ENCODE data around the gene MTUS2.

The MTUS2 gene

DNA sequence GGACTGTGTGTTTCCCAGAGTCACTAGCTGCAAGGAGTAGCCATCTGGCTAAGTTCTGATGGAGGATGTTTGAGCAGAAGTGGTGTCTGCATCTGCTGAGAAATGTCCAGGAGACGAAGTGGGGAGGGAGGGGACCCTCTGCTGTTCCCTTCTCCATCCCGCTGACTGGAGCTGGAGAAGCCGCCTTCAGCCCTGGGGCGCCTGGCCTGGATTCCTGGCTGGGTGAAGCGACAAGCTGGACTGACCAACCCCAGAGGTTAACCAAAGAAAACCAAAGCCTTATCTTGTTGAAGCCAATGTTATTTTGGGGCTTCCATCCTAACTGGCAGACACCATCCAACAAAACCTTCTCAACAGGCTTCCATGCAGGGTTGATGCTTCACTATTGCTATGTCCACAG is 707.8 kb downstream of the MTUS2 start:
- no peaks in the 10 kb centered on the region for H3K27me3 ChIP-seq (ENCODE audit: insufficient read depth, low read length, poor library complexity)
- peaks cover 36% of the 10 kb centered on the region for H3K79me2 ChIP-seq (ENCODE audit: insufficient read depth, low read length)
- H4K20me1 ChIP-seq (ENCODE audit: insufficient read depth, low read length) = peaks cover 70% of the 10 kb centered on the region
- H3K4me1 ChIP-seq (ENCODE audit: insufficient read depth, low read length) = no peaks in the 10 kb centered on the region
- H3K27ac ChIP-seq (ENCODE audit: low read length) = no peak overlapping the region
- no peak overlapping the region for H3K4me3 ChIP-seq (ENCODE audit: low read depth in 1 of 2, low read length in 2 of 2)
- H3K36me3 ChIP-seq (ENCODE audit: insufficient read depth, low read length) = peaks cover 99% of the 10 kb centered on the region
- ATAC-seq (ENCODE audit: insufficient read depth, low read depth) (no peak), DNase-seq (no peak)
- H2AFZ ChIP-seq (ENCODE audit: low read depth, low read length) = no peak overlapping the region
- H3K9me3 ChIP-seq (ENCODE audit: insufficient read depth, low read length, severe bottlenecking) = no peaks in the 10 kb centered on the region
- no peak for TF ChIP-seq EZH2 (IDR thresholded peaks at IDR 0.05; ENCODE audit: borderline replicate concordance, low read depth, low read length, severe bottlenecking)
- TF ChIP-seq, protein P1, sequence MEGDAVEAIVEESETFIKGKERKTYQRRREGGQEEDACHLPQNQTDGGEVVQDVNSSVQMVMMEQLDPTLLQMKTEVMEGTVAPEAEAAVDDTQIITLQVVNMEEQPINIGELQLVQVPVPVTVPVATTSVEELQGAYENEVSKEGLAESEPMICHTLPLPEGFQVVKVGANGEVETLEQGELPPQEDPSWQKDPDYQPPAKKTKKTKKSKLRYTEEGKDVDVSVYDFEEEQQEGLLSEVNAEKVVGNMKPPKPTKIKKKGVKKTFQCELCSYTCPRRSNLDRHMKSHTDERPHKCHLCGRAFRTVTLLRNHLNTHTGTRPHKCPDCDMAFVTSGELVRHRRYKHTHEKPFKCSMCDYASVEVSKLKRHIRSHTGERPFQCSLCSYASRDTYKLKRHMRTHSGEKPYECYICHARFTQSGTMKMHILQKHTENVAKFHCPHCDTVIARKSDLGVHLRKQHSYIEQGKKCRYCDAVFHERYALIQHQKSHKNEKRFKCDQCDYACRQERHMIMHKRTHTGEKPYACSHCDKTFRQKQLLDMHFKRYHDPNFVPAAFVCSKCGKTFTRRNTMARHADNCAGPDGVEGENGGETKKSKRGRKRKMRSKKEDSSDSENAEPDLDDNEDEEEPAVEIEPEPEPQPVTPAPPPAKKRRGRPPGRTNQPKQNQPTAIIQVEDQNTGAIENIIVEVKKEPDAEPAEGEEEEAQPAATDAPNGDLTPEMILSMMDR (IDR thresholded peaks at IDR 0.05; ENCODE audit: borderline replicate concordance, extremely low read depth, low read length, poor library complexity, severe bottlenecking) = no peak
- no peak overlapping the region for H3K4me2 ChIP-seq (ENCODE audit: insufficient read depth, low read length)
- no peak overlapping the region for H3K9ac ChIP-seq (ENCODE audit: low read depth, low read length)

DNA sequence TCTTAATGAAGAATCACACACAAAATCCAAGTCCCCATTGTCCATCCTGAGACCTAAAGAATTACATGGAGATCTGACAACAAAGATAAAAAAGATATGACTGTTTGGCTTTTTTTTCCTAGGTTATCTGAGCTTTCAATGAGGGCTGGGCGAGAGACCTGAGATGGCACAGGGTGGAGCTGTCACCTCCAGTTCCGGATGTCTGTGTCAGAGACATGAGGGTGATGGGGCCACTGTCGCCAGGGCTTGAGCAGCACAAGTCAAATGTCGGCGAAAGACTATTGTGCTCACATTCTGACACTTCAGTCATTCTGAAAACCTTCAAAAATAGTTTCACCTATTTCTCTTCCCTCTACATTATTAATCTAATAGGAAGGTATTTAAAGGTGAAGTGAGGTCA is 709.6 kb downstream of the MTUS2 start:
- peaks cover 47% of the 10 kb centered on the region for H3K79me2 ChIP-seq (ENCODE audit: insufficient read depth, low read length)
- no peak for ATAC-seq (ENCODE audit: insufficient read depth, low read depth)

DNA sequence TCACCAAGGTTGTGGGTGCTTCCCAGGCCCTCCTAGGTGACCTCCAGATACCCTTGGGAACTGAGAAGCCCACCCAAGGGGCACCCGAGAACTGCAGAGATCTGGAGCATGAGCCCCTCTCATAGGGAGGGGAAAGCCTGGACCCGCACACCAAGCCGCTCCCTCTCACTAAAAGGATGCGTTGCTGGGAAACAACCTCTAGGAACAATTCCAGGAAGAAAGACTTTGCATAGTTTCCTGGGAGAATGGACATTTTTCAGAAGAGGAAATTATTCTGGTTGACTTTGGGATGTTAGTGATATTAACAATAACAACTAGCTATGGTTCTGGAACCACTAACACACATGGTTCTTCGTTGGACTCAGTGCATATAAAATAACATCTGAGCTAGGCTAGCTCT is 710.8 kb downstream of the MTUS2 start:
- no peaks in the 10 kb centered on the region for H3K4me1 ChIP-seq (ENCODE audit: insufficient read depth, low read length)
- ATAC-seq (ENCODE audit: insufficient read depth, low read depth) (no peak), DNase-seq (no peak)
- H3K4me3 ChIP-seq (ENCODE audit: low read depth in 1 of 2, low read length in 2 of 2) = no peak overlapping the region
- H2AFZ ChIP-seq (ENCODE audit: low read depth, low read length) = no peak overlapping the region
- H4K20me1 ChIP-seq (ENCODE audit: insufficient read depth, low read length) = peaks cover 67% of the 10 kb centered on the region
- peaks cover 99% of the 10 kb centered on the region for H3K36me3 ChIP-seq (ENCODE audit: insufficient read depth, low read length)
- no peak overlapping the region for H3K27ac ChIP-seq (ENCODE audit: low read length)
- H3K4me2 ChIP-seq (ENCODE audit: insufficient read depth, low read length) = no peak overlapping the region
- H3K79me2 ChIP-seq (ENCODE audit: insufficient read depth, low read length) = peaks cover 50% of the 10 kb centered on the region
- no peak overlapping the region for H3K9ac ChIP-seq (ENCODE audit: low read depth, low read length)
- no peaks in the 10 kb centered on the region for H3K9me3 ChIP-seq (ENCODE audit: insufficient read depth, low read length, severe bottlenecking)
- TF ChIP-seq, protein P1 (IDR thresholded peaks at IDR 0.05; ENCODE audit: borderline replicate concordance, extremely low read depth, low read length, poor library complexity, severe bottlenecking) = no peak
- TF ChIP-seq EZH2 (IDR thresholded peaks at IDR 0.05; ENCODE audit: borderline replicate concordance, low read depth, low read length, severe bottlenecking) = no peak
- no peaks in the 10 kb centered on the region for H3K27me3 ChIP-seq (ENCODE audit: insufficient read depth, low read length, poor library complexity)

More for the DNA sequence above, 709.6 kb downstream of the MTUS2 start:
- no peak for DNase-seq
- H3K9ac ChIP-seq (ENCODE audit: low read depth, low read length) = no peak overlapping the region
- H4K20me1 ChIP-seq (ENCODE audit: insufficient read depth, low read length) = peaks cover 69% of the 10 kb centered on the region
- H3K9me3 ChIP-seq (ENCODE audit: insufficient read depth, low read length, severe bottlenecking) = no peaks in the 10 kb centered on the region
- no peak overlapping the region for H3K4me2 ChIP-seq (ENCODE audit: insufficient read depth, low read length)
- no peak overlapping the region for H3K27ac ChIP-seq (ENCODE audit: low read length)
- TF ChIP-seq, protein P1 (IDR thresholded peaks at IDR 0.05; ENCODE audit: borderline replicate concordance, extremely low read depth, low read length, poor library complexity, severe bottlenecking) = no peak
- no peak for TF ChIP-seq EZH2 (IDR thresholded peaks at IDR 0.05; ENCODE audit: borderline replicate concordance, low read depth, low read length, severe bottlenecking)
- no peaks in the 10 kb centered on the region for H3K4me1 ChIP-seq (ENCODE audit: insufficient read depth, low read length)
- no peak overlapping the region for H2AFZ ChIP-seq (ENCODE audit: low read depth, low read length)
- no peaks in the 10 kb centered on the region for H3K27me3 ChIP-seq (ENCODE audit: insufficient read depth, low read length, poor library complexity)
- peaks cover 99% of the 10 kb centered on the region for H3K36me3 ChIP-seq (ENCODE audit: insufficient read depth, low read length)
- no peak overlapping the region for H3K4me3 ChIP-seq (ENCODE audit: low read depth in 1 of 2, low read length in 2 of 2)

DNA sequence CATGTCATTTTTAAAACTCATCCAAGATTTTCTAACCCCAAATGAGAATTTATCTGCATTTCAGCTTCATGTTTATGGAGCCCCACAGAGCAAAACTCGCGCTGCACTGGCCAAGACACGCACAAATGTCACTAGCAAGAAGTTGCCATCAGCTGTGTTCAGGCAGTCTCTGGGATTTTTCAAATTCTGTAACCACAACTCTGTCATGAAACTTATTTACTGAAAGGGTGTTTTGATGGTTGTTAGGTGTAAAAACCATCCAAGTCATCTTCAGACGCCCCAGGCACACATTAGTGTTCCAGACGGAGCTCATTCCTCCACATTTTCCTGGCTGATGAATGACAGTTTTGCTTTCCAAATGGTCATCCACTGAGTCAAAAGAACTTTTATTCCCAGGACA is 712.0 kb downstream of the MTUS2 start:
- Histone ChIP-seq H3K9me3 (ENCODE audit: insufficient read depth, low read length, severe bottlenecking) (no peaks in the 10 kb centered on the region), H3K4me2 (ENCODE audit: insufficient read depth, low read length) (no peak overlapping the region), H4K20me1 (ENCODE audit: insufficient read depth, low read length) (peaks cover 68% of the 10 kb centered on the region), H3K79me2 (ENCODE audit: insufficient read depth, low read length) (peaks cover 53% of the 10 kb centered on the region), H3K27me3 (ENCODE audit: insufficient read depth, low read length, poor library complexity) (no peaks in the 10 kb centered on the region), H3K4me1 (ENCODE audit: insufficient read depth, low read length) (no peaks in the 10 kb centered on the region), H3K4me3 (ENCODE audit: low read depth in 1 of 2, low read length in 2 of 2) (no peak overlapping the region), H2AFZ (ENCODE audit: low read depth, low read length) (no peak overlapping the region), H3K9ac (ENCODE audit: low read depth, low read length) (no peak overlapping the region), H3K36me3 (ENCODE audit: insufficient read depth, low read length) (peaks cover 98% of the 10 kb centered on the region), H3K27ac (ENCODE audit: low read length) (no peak overlapping the region)
- ATAC-seq (ENCODE audit: insufficient read depth, low read depth) (no peak), DNase-seq (no peak)
- TF ChIP-seq, protein P1 (IDR thresholded peaks at IDR 0.05; ENCODE audit: borderline replicate concordance, extremely low read depth, low read length, poor library complexity, severe bottlenecking) = no peak
- no peak for TF ChIP-seq EZH2 (IDR thresholded peaks at IDR 0.05; ENCODE audit: borderline replicate concordance, low read depth, low read length, severe bottlenecking)

Measured in DND-41 (cell line).